Activated B cell treated with CpG ODN at 0.5 μM for 24 hours (primary cell): ENCODE data around the gene PCDH18. TPM values are rescaled to one million over a fixed set of nuclear protein-coding genes. Genes with fewer than 3 reads are reported as not detected.
"Not testable (repeated sequence)": the region's sequence is repeated elsewhere in the genome, so short reads cannot be mapped to it uniquely, and the experiment has no call there.

Experiments
- ATAC-seq: fragments of 200-7000 bp; cut with Tn5 transposase; one replicate; pipeline ENCODE4 v1.10.0; 2021; ENCODE audit warnings: low read depth, mild to moderate bottlenecking, moderate library complexity
- CTCF ChIA-PET: fragments of 350-600 bp; sonication (Branson Sonifier 250); formaldehyde crosslinking; loops from one replicate; lab custom pipeline; 2021; ENCODE audit warnings: antibody characterized with exemption; lab: Charles Lee
- POLR2A ChIA-PET: fragments of 350-600 bp; sonication (Branson Sonifier 250); formaldehyde crosslinking; loops from one replicate; lab custom pipeline; 2021; ENCODE audit warnings: antibody characterized with exemption; lab: Charles Lee
- DNase-seq: peaks from one replicate; pipeline ENCODE4 v3.0.0; 2022
- H3K27ac Mint-ChIP-seq: one replicate; pipeline ENCODE4 v1.8.0; 2020; ENCODE audit warnings: mixed read lengths
- H3K27me3 Mint-ChIP-seq: one replicate; pipeline ENCODE4 v1.8.0; 2021; ENCODE audit warnings: mixed read lengths
- H3K36me3 Mint-ChIP-seq: one replicate; pipeline ENCODE4 v1.8.0; 2021; ENCODE audit warnings: low read depth, mixed read lengths
- H3K4me1 Mint-ChIP-seq: one replicate; pipeline ENCODE4 v1.8.0; 2021; ENCODE audit warnings: mixed read lengths
- H3K4me3 Mint-ChIP-seq: one replicate; pipeline ENCODE4 v1.8.0; 2020; ENCODE audit warnings: mild to moderate bottlenecking, mixed read lengths
- H3K9me3 Mint-ChIP-seq: one replicate; pipeline ENCODE4 v1.8.0; 2020; ENCODE audit warnings: mixed read lengths
- intact Hi-C: fragments of 100-400 bp; cut with micrococcal nuclease; formaldehyde crosslinking; loops from one replicate; pipeline ENCODE4 v1.15.1; 2024
- total RNA-seq: library from RNA; stranded (reverse); gene quantifications from 2 replicates; pipeline ENCODE4 v1.2.3, GENCODE V29; 2022
- TF ChIP-seq, protein P1 (sequence below): fragments of 200-600 bp; IDR thresholded peaks from one replicate; pipeline ENCODE4 v1.8.0; 2022; ENCODE audit warnings: antibody characterized with exemption, mild to moderate bottlenecking

PCDH18 gene
- total RNA-seq, 1 donor from 2014 or later: not detected

DNA sequence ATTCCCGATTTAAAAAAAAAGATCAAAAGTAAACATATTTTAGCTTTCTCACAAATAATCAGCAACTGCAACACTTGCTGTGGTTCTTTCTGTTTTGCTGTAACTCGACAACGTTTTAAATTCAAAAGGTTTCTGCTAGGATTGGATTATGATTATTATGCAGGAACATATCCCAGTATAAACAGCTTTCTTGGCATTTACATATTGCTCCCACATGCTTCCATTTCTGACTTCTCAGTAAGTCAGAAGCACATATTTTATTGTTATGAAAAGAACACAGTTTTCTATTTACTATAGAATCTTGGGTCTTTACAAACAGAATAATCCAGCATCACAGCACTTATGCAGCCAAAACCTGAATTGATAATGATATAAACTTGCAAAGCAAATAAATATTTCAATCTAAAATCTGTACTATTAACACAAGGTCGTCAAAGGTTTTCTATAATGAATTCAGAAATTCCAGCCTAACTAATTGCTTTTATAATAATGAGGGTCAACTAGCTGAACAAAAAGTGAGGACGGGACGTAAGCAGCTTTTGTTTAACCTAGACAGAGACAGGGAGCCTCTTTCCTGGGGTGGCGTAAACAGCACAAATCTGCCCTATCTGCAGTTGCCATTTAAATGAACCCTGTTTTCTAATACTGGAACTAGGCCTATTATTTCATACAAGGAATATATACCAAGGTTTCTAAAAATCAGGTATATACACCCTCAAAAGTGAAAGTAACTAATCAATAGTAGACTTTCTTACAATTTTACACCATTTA is 9.8 kb upstream of the PCDH18 start:
- ChIA-PET CTCF (no interaction called here), POLR2A (no interaction called here)
- no peaks in the 10 kb centered on the region for H3K4me1 Mint-ChIP-seq
- TF ChIP-seq, protein P1, sequence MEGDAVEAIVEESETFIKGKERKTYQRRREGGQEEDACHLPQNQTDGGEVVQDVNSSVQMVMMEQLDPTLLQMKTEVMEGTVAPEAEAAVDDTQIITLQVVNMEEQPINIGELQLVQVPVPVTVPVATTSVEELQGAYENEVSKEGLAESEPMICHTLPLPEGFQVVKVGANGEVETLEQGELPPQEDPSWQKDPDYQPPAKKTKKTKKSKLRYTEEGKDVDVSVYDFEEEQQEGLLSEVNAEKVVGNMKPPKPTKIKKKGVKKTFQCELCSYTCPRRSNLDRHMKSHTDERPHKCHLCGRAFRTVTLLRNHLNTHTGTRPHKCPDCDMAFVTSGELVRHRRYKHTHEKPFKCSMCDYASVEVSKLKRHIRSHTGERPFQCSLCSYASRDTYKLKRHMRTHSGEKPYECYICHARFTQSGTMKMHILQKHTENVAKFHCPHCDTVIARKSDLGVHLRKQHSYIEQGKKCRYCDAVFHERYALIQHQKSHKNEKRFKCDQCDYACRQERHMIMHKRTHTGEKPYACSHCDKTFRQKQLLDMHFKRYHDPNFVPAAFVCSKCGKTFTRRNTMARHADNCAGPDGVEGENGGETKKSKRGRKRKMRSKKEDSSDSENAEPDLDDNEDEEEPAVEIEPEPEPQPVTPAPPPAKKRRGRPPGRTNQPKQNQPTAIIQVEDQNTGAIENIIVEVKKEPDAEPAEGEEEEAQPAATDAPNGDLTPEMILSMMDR: no peak
- ATAC-seq (no peak), DNase-seq (no peak)
- H3K27ac Mint-ChIP-seq: no peak overlapping the region
- H3K9me3 Mint-ChIP-seq: peaks cover 2% of the 10 kb centered on the region
- H3K36me3 Mint-ChIP-seq: no peaks in the 10 kb centered on the region
- no peaks in the 10 kb centered on the region for H3K27me3 Mint-ChIP-seq
- intact Hi-C loops: no loop called here
- no peak overlapping the region for H3K4me3 Mint-ChIP-seq

DNA sequence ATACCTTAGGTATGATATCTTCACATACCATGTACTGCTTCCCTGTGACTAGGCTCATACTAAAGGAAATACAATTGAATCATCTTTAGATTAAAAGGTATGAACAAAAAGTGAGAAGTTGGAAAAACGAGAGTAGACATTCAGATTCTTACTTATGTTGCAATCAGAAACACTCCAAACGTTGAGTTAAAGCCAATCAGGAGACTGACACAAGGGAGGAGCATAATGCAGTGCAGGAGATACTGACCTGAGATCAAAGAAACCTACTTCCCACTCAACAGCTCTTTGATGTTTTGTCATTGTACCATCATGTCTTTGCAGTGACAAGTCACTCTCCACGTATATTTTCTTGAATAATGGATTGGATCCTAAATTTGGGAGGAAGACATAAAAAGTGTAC is 8.9 kb upstream of the PCDH18 start:
- Mint-ChIP-seq H3K27ac (no peak overlapping the region), H3K4me3 (no peak overlapping the region), H3K4me1 (no peaks in the 10 kb centered on the region), H3K9me3 (peaks cover 2% of the 10 kb centered on the region), H3K27me3 (no peaks in the 10 kb centered on the region), H3K36me3 (no peaks in the 10 kb centered on the region)
- POLR2A ChIA-PET: no interaction called here
- intact Hi-C loops: no loop called here
- CTCF ChIA-PET: no interaction called here
- no peak for ATAC-seq
- TF ChIP-seq, protein P1: no peak
- DNase-seq: no peak

DNA sequence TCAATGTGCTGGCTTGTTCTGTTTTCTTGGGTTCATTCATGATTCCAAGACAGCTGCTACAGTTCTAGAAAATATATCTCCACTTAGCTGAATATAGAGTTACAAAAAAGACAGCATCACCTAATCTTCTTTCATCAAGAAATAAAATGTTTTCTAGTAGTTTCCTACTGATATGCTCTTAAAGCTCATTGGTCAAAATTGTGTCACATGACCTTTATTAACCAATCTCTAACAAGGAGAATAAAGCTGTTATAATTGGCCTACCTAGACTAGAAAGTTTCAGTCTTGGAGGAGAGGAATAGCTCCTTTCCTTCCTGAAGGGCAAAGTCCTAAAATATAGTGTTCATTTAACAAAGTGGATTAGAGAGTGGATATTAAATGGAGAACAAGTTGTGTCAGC is 8.1 kb upstream of the PCDH18 start:
- POLR2A ChIA-PET: no interaction called here
- ATAC-seq: no peak
- CTCF ChIA-PET: no interaction called here
- intact Hi-C loops: no loop called here
- DNase-seq: no peak
- TF ChIP-seq, protein P1: no peak
- no peaks in the 10 kb centered on the region for H3K4me1 Mint-ChIP-seq
- H3K9me3 Mint-ChIP-seq: peaks cover 2% of the 10 kb centered on the region
- no peaks in the 10 kb centered on the region for H3K36me3 Mint-ChIP-seq
- no peak overlapping the region for H3K27ac Mint-ChIP-seq
- H3K27me3 Mint-ChIP-seq: no peaks in the 10 kb centered on the region
- no peak overlapping the region for H3K4me3 Mint-ChIP-seq

DNA sequence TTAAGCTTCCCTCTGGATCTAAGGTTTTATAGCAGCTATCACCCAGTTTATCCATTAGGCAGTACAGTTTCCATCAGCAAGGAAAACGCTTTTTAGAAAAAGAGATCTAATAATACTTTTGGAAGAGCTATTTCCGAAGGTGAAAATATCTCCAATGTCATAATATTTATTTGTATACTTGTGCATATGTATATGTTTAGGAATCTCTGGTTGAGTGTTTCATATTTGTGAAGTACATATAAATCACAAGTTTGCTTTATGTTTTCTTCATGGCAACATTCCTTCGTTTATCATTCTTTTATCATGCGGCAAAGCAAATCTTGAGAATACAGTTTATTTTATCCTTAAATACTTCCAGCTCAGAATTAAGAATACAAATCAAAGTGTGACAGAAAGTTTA is 6.2 kb upstream of the PCDH18 start:
- no peaks in the 10 kb centered on the region for H3K27me3 Mint-ChIP-seq
- DNase-seq (no peak), ATAC-seq (no peak)
- H3K27ac Mint-ChIP-seq: no peak overlapping the region
- CTCF ChIA-PET: no interaction called here
- intact Hi-C loops: no loop called here
- POLR2A ChIA-PET: no interaction called here
- H3K4me1 Mint-ChIP-seq: no peaks in the 10 kb centered on the region
- H3K9me3 Mint-ChIP-seq: no peaks in the 10 kb centered on the region
- no peaks in the 10 kb centered on the region for H3K36me3 Mint-ChIP-seq
- no peak overlapping the region for H3K4me3 Mint-ChIP-seq
- TF ChIP-seq, protein P1: no peak

DNA sequence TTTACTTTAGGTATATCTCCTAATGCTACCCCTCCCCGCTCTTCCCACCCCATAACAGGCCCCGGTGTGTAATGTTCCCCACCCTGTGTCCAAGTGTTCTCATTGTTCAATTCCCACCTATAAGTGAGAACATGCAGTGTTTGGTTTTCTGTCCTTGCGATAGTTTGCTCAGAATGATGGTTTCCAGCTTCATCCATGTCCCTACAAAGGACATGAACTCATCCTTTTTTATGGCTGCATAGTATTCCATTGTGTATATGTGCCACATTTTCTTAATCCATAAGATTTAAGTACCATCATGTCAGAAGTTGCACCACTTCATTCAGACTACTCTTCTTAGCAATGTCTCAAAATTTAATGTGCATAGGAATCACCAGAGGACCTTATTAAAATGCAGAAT is 5.5 kb upstream of the PCDH18 start:
- intact Hi-C loops, CTCF ChIA-PET, H3K9me3 Mint-ChIP-seq, H3K4me3 Mint-ChIP-seq, H3K36me3 Mint-ChIP-seq, H3K27me3 Mint-ChIP-seq, H3K27ac Mint-ChIP-seq, DNase-seq, POLR2A ChIA-PET, ATAC-seq, H3K4me1 Mint-ChIP-seq: not testable (repeated sequence)
